ENCODE measurements around the gene GALK2.

- no peak for TF ChIP-seq POLR2A (IDR thresholded peaks at IDR 0.05)
- TF ChIP-seq EP300 (IDR thresholded peaks at IDR 0.05) = no peak
- no peak for TF ChIP-seq CTCF (IDR thresholded peaks at IDR 0.05)
These were observed 191.3 kb downstream of the GALK2 start for GRCh38 chr15:49361370-49361769.

Measured in tibial nerve (tissue), 4 donors.